Panc1 (cell line): ENCODE results near the gene TMEM92.

Source experiments
- POLR2AphosphoS5 ChIP-seq: IDR thresholded peaks from 2 replicates; pipeline ENCODE4 v1.6.1; 2012; ENCODE audit warnings: mild to moderate bottlenecking, low read depth, low read length, moderate library complexity
- TCF7L2 ChIP-seq: IDR thresholded peaks from 2 replicates; pipeline ENCODE4 v1.6.1; 2011; ENCODE audit warnings: mild to moderate bottlenecking, low read depth, low read length, inconsistent platforms

GRCh38 chr17:50241431-50241830, 32.8 kb upstream of the TMEM92 start:
- TF ChIP-seq POLR2AphosphoS5, result no peak
- TF ChIP-seq TCF7L2, result no peak
